Measurements from ENCODE around the gene CARMIL1.

Gene CARMIL1

DNA sequence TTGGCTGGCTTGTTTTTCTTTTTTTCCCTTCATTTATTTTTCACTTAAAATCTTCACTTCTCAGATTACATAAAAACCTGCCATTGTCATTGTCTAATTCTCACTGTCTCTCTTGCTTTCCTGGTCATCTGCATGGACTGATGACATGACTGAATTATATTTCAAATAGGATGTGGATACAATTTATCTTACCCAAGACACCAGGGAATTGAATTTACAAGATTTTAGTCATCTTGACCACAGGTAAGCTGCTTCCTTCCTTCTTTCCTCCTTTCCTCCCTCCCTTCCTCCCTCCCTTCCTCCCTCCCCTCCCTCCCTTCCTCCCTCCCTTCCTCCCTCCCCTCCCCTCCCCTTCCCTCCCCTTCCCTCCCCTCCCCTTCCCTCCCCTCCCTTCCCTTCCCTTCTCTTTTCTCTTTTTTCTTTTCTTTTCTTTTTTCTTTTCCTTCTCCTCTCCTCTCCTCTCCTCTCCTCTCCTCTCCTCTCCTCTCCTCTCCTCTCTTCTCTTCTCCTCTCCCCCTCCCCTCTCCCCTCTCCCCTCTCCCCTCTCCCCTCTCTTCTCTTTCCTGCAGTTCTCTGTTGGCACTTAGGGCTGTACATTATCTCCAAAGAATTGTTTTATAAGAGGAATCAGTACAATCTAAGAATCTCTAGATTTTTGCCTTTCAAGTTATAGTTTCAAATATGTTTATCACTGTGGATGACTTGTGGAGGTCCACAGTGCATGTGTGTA, 171.5 kb downstream of the CARMIL1 start:
- no peak for DNase-seq

DNA sequence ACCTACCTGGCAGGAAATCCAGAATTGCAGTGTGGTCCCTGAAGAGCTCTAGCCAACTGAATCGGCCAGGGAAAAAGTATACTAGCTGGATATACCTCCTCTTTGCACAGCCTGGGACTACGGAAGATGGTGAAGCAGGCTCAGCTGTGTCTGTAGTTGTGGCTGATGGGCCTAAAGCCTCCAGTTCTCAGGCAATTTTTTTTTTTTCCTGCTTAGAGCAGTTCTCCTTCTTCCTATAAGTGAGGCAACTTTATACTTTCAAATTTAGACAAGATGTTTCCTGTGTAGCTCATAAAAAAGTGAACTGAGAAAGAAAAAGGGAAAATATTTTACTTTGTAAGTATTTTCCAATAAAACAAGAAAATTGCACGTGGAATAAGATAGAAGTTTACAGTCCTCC, 172.9 kb downstream of the CARMIL1 start:
- no peak for DNase-seq

DNA sequence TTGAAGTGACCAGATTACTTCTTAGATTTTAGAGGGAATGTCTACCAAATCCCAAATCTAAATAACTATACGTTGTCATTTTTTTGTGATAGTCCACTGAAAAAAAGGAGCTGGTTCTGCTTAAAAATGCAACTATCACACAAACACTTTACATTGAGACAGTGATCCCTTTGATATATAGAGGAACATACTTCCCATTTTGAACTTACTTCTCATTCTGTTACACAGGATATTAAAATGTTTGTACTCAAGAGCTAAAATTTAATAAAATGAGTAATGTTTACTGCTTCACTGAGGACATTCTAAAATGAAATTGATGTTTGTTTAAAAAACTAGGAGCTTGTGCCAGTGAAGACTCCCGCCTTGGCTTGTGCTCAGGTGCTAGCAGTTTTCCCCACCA, 174.1 kb downstream of the CARMIL1 start:
- DNase-seq = no peak

DNA sequence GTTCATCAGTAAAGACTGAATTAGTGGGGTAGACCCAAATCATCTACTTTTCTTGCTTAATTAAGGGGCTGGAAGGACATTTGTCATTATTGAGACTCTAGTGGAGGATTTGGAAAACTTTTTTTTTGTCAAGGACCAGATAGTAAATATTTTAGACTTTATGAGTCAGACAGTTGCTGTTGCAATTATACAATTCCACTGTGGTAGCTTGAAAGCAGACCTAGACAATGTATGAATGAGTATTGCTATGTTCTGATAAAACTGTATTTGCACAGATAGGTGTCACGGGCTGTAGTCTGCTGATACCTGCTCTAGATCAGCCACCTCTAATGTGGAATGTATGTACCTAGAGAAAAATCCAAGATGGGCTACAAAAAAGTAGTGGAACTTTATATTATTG, 175.0 kb downstream of the CARMIL1 start:
- DNase-seq = no peak

DNA sequence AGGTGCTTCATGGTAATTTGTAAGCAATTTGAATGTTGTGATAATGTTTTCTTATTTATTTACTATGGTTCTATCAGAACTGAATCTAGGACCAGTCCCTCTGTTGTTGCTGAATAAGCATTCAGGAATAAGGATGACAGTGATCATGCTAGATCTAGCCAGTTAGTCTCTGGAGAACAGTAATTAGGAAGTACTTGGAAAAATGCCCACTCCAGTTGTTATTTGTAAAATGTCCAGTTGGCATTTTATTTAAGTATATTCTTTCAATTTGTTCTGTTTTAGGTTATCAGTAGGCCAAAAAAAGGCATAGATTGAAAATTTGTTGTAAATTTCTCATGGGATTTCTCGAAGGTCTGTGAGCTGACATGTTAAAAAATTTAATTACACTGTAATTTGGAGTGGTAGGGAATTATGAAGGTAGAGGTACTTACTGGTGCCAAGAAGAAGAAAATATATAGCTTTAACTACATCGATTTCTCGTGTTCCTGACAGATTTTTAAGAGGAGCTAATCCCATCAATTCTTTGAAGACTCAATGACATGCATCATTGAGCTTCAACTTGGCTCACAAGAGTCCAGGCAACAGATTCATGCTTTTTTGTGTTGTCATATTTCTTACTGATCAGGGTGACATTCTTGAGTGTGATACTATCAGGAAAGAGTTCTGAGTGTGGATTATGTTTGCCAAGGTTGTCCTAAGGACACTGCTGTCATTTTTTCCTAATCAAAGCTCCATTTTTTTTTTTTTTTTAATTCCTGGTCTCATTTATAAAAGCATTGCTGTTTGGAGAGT, 177.3 kb downstream of the CARMIL1 start:
- no peak for DNase-seq

DNA sequence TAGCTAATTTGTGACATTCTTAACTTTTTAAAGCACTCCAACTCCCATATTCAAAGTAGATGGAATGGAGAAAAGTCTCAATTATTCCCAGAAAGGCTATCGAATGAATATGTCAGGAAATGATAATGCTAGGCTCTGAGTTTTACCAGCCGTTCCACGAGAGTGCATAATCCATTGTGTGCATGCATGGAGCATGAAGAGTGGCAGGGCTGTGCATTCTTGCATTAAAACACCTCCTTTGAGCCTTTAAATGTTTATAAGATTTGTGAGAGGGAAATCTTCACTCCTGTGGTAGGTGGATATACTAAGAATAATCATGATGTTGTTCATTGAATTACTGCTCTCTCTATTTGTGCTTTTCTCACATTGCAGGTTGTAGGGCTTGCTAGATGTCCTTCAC, 178.3 kb downstream of the CARMIL1 start:
- no peak for DNase-seq

DNA sequence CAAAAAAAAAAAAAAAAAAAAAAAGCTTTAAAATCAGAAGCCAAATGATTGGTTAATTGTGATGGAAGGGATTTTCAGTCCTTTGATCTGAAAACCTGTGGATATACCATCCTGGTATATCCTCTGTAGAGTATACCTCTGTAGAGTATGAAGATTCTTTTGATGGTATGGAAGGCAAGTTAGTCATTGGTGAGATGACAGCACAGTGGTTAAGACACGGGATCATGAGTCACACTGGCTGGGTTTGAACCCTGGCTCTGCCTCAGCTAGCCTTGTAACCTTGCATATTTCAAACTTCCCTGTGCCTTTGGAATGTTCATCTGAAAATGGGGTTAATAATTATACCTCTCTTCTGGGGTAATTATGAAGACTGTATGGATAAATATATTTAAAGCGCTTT, 179.3 kb downstream of the CARMIL1 start:
- DNase-seq = no peak

DNA sequence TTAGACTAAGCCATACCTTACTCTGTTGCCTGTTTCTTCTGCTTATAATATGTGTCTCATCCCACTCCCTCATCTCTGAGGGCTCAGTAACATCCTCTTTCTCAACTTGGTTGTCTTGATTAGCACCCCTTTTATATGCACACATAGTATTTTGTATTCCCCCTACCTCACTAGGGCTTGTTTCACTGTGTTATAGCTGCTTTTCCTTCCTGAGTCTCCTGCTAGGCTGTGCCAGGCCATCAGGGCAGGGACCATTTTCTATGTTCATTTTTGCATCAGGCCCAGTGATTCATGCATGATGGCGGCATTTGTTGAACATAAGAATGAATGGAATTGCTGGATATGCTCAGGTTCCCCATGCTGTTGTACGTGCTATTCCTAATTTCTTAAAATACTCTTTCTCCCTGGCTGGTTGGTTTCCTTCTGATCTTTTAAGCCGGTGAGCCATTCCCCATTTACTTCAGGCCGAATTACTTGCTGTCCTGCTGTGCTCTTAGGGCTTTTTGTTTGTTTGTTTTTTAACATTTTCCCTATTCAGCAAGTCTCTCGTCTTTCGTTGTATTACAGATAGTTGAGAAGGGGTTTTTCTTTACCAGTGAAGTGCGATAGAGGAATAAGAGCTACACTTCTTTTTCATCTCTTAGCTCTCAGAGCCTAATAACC, 183.2 kb downstream of the CARMIL1 start:
- no peak for DNase-seq

DNA sequence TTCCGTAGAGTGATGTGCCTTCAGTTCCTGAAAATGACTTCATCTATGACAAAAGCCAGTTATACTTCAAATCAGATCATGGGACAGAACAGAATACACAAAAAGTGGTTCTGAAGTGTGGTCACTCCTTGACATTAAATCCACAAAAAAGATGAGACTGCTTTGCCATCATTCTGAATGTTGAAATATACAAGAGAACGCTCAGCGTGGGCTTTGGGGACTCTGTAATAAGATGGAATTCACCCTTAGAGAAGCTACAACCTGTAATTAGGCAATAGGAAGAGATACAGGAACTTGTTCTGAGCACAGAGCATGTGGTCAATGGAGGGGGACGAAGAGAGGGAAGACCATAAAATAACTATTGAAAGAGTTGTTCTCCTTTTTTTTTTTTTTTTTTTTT, 184.3 kb downstream of the CARMIL1 start:
- no peak for DNase-seq

DNA sequence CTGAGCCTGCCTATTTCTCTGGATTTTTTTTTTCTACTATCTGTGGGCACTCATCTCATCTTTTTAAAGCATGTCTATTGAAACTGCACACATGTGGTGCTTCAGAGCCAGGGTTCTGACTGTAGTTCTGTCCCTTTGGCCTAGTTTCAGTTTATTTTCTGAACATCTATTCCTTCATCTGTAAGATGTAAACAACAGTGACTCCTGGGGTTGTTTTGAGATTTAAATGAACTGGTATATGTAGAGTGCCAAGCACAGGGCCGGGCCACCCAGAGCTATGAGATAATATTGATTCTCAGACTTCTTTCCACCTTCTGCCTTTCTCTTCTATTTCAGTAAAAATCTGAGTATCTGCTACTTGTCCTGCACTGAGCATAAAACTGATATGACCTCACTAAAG, 185.1 kb downstream of the CARMIL1 start:
- DNase-seq = no peak

DNA sequence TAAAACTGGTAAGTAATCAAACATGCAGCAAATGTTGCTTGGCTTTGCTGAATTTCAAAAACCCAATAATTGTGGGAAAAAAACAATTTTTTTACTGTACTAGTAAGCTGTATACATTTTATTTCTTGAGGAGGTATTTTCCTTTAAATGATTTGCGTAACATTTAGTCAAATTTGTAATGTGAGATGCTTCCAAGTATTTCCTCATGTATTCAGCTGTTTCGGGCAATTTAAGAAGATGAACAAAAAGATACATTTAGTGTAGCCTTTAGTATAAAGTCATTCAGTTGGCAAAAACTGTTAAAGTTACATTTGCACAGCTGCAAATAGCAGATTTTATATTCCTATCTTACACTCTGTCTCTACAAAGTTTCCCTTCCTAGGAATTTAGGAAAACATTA, 186.8 kb downstream of the CARMIL1 start:
- DNase-seq = no peak

DNA sequence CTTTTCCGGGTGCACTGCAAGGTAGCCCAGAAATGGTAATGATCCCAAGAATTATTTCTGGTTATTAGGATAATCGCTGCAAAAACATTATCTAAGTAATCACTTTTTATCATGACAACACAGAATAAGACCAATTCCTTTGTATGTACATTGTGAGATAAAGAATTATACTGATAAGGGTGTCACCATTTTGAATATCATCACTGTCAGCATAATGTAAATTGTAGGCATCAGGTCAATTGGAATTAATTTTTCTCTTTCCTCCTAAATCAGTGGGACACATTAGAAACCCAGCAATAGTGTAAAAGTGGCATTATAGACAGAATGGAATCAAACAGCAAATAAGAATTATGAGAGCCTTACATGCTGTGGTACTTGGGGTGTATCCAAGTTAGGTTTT, 189.7 kb downstream of the CARMIL1 start:
- DNase-seq = no peak

DNA sequence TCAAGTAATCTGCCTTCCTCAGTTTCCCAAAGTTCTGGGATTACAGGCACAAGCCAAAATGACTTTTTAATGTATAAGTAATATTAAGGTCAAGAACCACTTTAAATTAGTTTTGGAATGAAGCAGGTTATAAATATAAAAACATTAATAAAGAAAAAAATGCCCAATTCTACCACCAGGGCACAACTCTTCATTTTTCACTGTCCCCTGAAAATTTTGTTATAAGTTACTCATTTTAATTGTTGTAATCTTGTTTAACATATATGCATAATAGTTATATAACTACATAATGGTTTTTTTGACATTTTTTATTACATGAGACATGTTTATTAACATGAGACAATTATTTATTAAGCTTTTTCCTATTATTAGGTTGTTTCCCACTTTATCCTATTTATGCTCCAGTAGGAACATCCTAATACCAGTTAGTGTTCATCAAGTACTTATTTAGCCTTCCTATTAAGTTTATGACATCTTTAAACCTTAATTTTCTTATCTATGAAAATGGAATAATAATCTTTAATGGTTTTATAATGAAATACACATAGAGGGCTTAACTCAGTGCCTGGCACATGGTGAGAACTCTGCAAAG, 190.7 kb downstream of the CARMIL1 start:
- DNase-seq = no peak

DNA sequence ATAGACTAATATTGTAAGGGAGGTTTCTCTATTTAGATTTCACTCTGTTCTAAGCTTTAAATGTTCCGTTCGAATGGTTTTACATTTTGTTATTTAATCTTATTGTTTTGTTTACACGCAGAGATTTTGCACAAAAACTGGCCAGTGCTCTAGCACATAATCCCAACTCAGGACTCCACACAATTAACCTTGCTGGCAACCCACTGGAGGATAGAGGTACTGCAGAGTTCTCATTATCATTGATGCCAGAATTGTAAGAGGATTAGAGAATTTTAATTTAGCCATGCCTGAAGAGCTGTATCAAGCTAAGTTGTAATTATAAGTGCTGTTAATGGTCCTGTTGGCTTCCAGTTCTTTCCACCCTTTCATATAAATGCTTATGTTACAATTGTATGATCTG, 193.1 kb downstream of the CARMIL1 start:
- no peak for DNase-seq

DNA sequence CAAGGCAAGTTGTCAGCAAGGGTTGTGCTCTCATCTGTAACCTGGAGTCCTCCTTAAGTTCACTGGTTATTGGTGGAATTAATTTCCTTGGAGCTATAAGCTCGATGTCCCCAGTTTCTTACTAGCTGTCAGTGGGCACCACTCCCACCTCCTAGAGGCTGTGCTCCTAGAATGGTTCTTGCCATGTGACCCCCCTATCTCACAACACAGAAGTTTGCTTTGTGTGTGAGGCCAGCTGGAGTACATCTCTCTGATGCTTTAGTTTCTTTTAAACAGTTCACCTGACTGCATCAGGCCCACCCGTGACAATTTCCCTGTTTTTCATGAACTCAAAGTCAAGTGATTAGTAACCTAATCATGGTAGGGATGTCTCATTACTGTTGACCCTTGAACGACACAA, 193.7 kb downstream of the CARMIL1 start:
- no peak for DNase-seq

DNA sequence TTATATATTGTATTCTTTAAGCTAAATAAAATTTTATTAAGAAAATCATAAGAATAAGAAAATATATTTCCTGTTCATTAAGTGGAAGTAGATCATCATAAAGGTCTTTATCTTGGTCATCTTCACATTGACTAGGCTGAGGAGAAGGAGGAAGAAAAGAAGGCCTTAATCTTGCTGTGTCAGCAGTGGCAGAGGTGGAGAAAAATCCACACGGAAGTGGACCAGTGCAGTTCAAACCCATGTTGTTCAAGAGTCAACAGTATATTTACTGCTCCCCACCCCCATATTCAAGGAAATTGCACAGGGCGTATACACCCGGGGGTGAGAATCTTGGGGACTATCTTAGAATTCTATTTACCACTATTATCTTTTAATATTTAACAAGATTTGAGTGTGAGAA, 194.3 kb downstream of the CARMIL1 start:
- no peak for DNase-seq

DNA sequence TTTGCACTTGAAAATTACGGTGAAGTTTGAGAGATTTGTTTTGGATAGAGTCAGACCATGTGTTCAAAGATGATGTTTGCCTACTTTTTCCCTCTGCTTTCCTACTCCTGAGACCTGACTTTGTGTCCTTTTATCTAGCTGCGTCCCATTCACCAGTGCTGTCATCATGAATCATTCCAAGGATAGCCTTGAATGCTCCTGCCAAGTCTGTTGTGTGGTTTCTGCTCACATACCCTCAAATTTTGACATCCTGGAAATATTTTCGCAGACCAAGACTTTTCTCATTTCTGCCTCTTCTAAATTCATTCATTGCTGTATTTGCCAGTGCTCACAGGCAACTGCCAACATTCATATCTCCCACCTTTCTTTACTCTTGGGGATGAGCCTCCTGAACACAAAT, 197.0 kb downstream of the CARMIL1 start:
- DNase-seq = no peak

DNA sequence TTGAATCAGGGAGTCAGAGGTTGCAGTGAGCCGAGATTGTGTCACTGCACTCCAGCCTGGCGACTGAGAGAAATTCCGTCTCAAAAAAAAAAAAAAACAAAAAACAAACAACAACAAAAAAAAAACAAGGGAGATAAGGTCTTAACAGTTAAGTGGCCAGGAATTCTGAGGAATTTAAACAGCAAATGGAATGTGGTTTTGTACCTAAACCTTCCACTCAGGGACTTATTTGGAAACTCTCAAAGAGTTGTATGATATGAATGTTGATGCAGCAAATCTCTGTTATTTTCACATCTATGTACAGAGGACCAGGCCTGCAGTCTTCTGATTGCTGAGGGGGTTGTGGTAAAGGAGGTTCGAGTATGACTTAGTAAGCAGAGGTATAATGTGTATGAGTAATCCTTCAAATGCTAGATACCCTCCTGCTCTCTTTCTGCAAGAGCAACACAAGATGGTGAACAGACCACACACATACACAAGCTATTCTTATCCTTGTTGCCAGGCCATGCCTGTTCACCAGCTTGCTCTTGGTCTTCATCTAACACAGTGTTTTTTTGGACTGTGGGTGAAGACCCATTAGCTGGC, 197.9 kb downstream of the CARMIL1 start:
- DNase-seq = no peak

DNA sequence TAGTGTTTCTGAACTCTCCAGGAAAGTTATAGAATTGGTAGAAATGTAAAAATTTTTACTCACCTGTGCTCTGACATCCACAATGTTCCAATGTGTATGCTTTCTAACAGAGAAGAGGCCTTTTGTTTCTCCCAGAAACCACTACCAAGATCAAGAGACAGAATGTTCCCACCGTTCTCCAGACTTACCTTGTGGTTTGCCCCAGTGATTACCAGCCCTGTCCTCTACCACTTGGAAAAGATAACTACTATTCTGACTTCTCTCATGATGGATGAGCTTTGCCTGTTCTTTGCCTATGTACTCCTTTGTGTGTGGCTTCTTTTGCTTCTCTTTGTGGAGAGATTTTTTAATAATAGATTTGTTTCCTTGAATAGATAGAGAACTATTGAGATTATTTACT, 199.8 kb downstream of the CARMIL1 start:
- DNase-seq = no peak

DNA sequence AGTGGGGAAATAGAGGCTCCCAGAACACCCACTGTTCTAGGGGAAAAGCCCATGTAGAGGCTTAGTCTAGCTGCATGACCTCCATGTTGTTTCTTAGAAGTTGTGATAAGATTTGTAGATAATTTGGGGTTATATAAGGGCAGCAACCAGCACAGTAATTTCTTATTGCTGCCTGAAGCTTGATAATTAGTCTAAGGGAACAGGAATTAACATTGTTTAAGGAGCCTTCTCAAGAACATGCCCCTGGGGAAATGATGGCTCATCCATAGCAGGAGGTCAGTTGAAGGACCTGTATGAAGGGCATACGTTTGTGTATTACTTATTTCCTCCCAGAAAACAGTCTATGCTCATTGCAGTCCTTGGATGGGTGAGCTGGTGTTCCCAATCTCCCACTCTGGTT, 202.1 kb downstream of the CARMIL1 start:
- DNase-seq = no peak

DNA sequence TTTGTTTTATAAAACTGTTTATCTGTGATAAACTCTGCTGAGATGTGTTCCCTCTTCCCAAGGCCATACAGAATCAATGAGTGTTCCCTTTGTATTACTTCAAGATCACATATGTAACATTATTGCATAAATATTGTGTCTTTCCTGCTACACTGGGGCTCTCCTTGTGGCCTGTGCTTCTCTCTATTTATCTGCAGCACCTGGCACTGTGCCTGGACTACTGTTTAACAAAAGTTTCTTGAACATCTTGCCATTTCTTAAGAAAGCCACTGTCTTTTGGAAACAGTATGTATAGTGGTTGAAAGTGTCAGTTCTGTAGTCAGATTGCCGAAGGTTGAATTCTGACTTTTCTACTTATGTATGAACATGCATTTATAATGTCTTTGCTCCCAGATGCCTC, 203.8 kb downstream of the CARMIL1 start:
- DNase-seq = no peak

DNA sequence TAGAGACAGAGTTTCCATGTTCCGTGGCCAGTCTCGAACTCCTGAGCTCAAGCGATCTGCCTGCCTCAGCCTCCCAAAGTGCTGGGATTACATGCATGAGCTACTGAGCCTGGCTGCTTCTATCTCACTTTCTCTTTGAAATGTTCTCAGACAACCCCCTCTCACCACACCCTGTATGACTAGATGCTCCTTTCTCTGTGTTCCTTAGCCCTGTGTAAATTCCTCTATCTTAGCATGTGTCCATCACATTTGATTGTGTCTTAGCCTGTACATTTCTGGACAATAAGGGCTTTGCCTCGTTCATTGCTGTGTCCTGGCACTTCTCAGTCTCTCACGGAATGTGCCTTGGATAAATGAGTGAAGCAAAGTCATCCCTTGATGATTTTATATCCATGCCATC, 204.8 kb downstream of the CARMIL1 start:
- no peak for DNase-seq

DNA sequence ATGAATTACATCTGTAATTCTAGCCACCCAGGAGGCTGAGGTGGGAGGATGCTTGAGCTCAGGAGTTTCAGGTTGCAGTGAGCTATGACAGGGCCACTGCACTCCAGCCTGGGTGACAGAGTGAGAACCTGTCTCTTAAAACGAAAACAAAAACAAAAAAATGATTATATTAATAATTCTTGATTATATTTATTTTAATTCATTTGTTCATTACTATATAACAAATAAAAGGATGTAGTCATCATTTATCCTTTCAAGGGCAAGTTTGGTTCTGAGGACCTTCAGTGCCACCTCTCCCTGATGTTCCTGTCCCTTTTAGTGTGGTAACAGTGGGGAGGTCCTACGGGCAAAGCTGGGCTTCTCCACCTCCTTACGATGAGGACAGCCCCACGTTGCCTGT, 205.7 kb downstream of the CARMIL1 start:
- no peak for DNase-seq

All from cortex of kidney (tissue), 1 donor.